ENCODE data around the gene TTC28.

TTC28 gene

DNA sequence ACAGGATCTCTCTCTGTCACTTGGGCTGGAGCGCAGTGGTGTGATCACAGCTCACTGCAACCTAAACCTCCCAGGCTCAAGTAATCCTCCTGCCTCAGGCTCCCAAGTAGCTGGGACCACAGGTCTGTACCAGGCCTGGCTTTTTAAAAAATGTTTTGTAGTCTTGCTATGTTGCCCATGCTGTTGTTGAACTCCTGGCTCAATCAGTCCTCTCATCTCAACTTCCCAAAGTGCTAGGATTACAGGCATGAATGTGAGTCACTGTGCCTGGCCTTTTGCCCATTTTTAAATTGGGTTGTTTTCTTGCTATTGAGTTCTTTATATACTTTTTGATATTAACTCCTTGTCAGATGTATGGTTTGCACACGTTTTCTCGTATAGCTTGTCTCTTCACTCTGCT is 727.5 kb downstream of the TTC28 start:
- no peak for TF ChIP-seq YY1 (IDR thresholded peaks at IDR 0.05; ENCODE audit: low read depth)
- no peak for TF ChIP-seq TCF12 (IDR thresholded peaks at IDR 0.05; ENCODE audit: low read depth)
- no peak for TF ChIP-seq EP300 (IDR thresholded peaks at IDR 0.05; ENCODE audit: borderline replicate concordance)
- TF ChIP-seq TEAD4 (IDR thresholded peaks at IDR 0.05): no peak
- TF ChIP-seq, protein P1, sequence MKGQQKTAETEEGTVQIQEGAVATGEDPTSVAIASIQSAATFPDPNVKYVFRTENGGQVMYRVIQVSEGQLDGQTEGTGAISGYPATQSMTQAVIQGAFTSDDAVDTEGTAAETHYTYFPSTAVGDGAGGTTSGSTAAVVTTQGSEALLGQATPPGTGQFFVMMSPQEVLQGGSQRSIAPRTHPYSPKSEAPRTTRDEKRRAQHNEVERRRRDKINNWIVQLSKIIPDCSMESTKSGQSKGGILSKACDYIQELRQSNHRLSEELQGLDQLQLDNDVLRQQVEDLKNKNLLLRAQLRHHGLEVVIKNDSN (IDR thresholded peaks at IDR 0.05): no peak
- no peak for TF ChIP-seq ZBTB7A (IDR thresholded peaks at IDR 0.05; ENCODE audit: low read depth)
- TF ChIP-seq RAD21 (IDR thresholded peaks at IDR 0.05; ENCODE audit: low read depth): no peak
- TF ChIP-seq, protein P2, sequence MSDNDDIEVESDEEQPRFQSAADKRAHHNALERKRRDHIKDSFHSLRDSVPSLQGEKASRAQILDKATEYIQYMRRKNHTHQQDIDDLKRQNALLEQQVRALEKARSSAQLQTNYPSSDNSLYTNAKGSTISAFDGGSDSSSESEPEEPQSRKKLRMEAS (IDR thresholded peaks at IDR 0.05): no peak

DNA sequence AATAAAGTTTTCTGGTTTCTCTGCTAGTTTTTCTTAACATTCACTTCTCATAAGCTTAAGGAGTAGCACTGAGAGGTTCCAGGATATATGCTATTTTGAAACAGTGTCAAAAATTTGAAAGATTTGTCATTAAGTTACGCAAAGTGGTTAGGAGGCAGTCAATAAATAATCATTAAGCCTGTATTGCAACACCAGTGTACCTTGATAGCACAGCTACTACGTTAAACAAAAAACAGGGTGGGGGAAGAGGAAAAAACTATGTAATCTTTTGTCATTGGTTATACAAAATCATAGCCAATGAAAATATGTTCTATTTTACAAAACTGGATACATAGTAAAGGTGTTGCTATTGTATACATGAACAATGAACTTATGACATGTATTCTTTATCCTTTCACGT is 730.2 kb downstream of the TTC28 start:
- TF ChIP-seq REST (IDR thresholded peaks at IDR 0.05; ENCODE audit: low read depth): no peak
- TF ChIP-seq, protein P1 (IDR thresholded peaks at IDR 0.05): no peak
- no peak for TF ChIP-seq CREB1 (IDR thresholded peaks at IDR 0.05; ENCODE audit: low read depth)
- no peak for TF ChIP-seq YY1 (IDR thresholded peaks at IDR 0.05; ENCODE audit: low read depth)
- TF ChIP-seq TEAD4 (IDR thresholded peaks at IDR 0.05): no peak
- TF ChIP-seq RAD21 (IDR thresholded peaks at IDR 0.05; ENCODE audit: low read depth): no peak
- no peak for TF ChIP-seq CEBPB (IDR thresholded peaks at IDR 0.05)
- TF ChIP-seq, protein P2 (IDR thresholded peaks at IDR 0.05): no peak
- no peak for TF ChIP-seq EGR1 (IDR thresholded peaks at IDR 0.05)
- TF ChIP-seq TCF12 (IDR thresholded peaks at IDR 0.05; ENCODE audit: low read depth): no peak
- TF ChIP-seq EP300 (IDR thresholded peaks at IDR 0.05; ENCODE audit: borderline replicate concordance): no peak

DNA sequence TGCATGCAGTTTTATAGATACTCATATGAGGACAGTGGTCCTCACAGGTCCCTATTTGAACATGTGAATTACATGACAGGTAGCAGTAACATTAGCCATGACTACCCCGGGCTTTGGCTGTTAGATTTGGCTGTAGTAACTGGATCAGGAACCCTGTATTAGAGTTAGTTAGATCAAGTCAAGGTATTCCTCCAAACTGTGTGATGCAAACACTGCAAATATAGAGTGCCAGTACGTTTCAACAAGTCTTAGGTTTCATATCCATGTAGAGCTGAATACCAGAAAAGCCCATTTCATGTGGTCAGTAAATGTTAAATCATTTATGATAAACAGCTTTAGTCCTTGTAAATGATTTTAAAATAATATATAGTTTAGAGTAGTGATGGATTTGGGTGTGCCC is 731.1 kb downstream of the TTC28 start:
- TF ChIP-seq TAF1 (IDR thresholded peaks at IDR 0.05; ENCODE audit: low read depth) (no peak), TEAD4 (IDR thresholded peaks at IDR 0.05) (no peak), RAD21 (IDR thresholded peaks at IDR 0.05; ENCODE audit: low read depth) (no peak), REST (IDR thresholded peaks at IDR 0.05; ENCODE audit: low read depth) (no peak), CREB1 (IDR thresholded peaks at IDR 0.05; ENCODE audit: low read depth) (no peak)
- TF ChIP-seq, protein P1 (IDR thresholded peaks at IDR 0.05): no peak
- TF ChIP-seq, protein P2 (IDR thresholded peaks at IDR 0.05): no peak

DNA sequence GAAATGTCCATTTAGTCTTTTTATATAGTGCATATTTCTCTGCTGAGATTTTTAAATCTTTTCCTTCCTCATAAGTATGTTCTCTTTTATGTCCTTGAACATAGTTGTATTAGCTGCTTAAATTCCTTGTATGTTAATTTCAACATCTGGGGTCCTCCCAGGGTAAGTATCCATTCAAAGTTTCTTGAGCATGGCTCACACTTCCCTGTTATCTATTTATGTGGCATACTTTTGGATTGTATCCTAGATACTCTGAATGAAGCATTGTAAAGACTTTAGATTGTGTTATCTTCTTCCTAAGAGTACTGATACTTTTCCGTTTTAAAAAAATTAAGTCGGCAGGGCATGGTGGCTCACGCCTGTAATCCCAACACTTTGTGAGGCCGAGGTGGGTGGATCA is 732.2 kb downstream of the TTC28 start:
- TF ChIP-seq YY1 (IDR thresholded peaks at IDR 0.05; ENCODE audit: low read depth): no peak
- TF ChIP-seq TAF1 (IDR thresholded peaks at IDR 0.05; ENCODE audit: low read depth): no peak
- no peak for TF ChIP-seq EP300 (IDR thresholded peaks at IDR 0.05; ENCODE audit: borderline replicate concordance)
- TF ChIP-seq, protein P1 (IDR thresholded peaks at IDR 0.05): no peak
- TF ChIP-seq, protein P2 (IDR thresholded peaks at IDR 0.05): no peak
- no peak for TF ChIP-seq REST (IDR thresholded peaks at IDR 0.05; ENCODE audit: low read depth)
- TF ChIP-seq TEAD4 (IDR thresholded peaks at IDR 0.05): no peak
